Body of pancreas (tissue), 4 donors: ENCODE data around the gene PSMC5. TPM values are rescaled to one million over a fixed set of nuclear protein-coding genes. Genes with fewer than 3 reads are reported as not detected.
"Not testable (repeated sequence)": the region's sequence is repeated elsewhere in the genome, so short reads cannot be mapped to it uniquely, and the experiment has no call there.

Experiments
- ATAC-seq: fragments of 150-250 bp; one replicate; pipeline ENCODE4 v1.9.1; 2016
- DNase-seq, 4 donors: peaks; one replicate each; pipeline ENCODE4 v3.0.0-alpha.2; 2019
- H3K27ac ChIP-seq, 4 donors: fragments of 200-600 bp; sonication (generic); 1 replicate in 3 of 4; 2 replicates in 1 of 4; pipeline versions ENCODE4 v1.5.1 to v1.6.1; 2016 to 2019; ENCODE audit warnings: mild to moderate bottlenecking in 1 of 4, mixed read lengths in 1 of 4, moderate library complexity in 1 of 4
- H3K27me3 ChIP-seq, 2 donors: fragments of 200-600 bp; sonication (generic); one replicate each; pipeline ENCODE4 v1.6.0; 2016; ENCODE audit warnings: mild to moderate bottlenecking in 1 of 2
- H3K36me3 ChIP-seq, 2 donors: fragments of 200-600 bp; sonication (generic); replicated peaks in 1 of 2; 2 replicates each; pipeline ENCODE4 v1.5.1; 2016; ENCODE audit warnings: low read depth in 2 of 2; ENCODE audit not compliant: insufficient read depth in 1 of 2
- H3K4me1 ChIP-seq: fragments of 200-600 bp; sonication (generic); one replicate; pipeline ENCODE4 v1.6.0; 2016
- H3K4me3 ChIP-seq, 2 donors: fragments of 200-600 bp; sonication (generic); 1 replicate in 1 of 2; 2 replicates in 1 of 2; pipeline ENCODE4 v1.5.1; 2016 to 2019
- H3K9me3 ChIP-seq, 3 donors: fragments of 200-600 bp; sonication (generic); 1 replicate in 2 of 3; 2 replicates in 1 of 3; pipeline ENCODE4 v1.5.1; 2016
- POLR2A ChIP-seq, 3 donors: fragments of 450-650 bp; IDR thresholded peaks; one replicate each; pipeline ENCODE4 v1.6.1; 2016; ENCODE audit warnings: antibody characterized with exemption in 3 of 3, mild to moderate bottlenecking in 2 of 3
- WGBS, 2 donors: methylation state at CpG; one replicate each; pipeline ENCODE4 v1.1.5; 2017; 5-methylcytosine and 5-hydroxymethylcytosine counted together
- intact Hi-C: fragments of 100-400 bp; cut with DNase I; formaldehyde crosslinking; loops from one replicate; pipeline ENCODE4 v1.15.1; 2023
- total RNA-seq, 2 donors: library from RNA; depleted of rRNA; stranded (reverse); fragments of >200 nt; gene quantifications; one replicate each; pipeline ENCODE4 v1.1.0, GENCODE V29; 2016
- TF ChIP-seq, protein P1 (sequence below), 7 experiments: fragments of 450-650 bp in 4 of 7; fragments of 200-600 bp in 3 of 7; sonication (generic) in 3 of 7; IDR thresholded peaks; one replicate each; pipeline ENCODE4 v1.5.1; 2016 to 2019; ENCODE audit warnings: antibody characterized with exemption in 7 of 7

The PSMC5 gene
- total RNA-seq, 2 donors from 2014 or later = 55.0 to 59.4 TPM

DNA sequence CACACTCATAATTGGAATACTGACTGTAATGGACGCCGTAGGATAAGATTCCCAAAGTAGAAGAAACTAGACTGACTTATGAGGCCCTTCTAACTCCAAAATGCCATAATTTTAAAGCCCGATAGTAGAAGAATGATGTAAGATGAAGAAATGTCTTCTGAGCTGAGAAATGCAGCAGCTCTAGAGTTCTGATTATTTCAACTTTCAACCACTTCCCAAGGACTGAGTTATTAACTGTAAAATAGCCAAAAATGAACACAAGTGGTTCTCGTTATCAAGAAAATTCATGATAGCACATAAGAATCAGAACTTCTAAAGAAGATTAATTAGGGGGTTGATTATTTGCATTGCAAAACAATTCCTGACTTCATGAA, 43.0 kb downstream of the PSMC5 start:
- 65 to 69% methylated on average over 4 of the region's 4 CpGs for WGBS, 2 donors
- not testable (repeated sequence) for ATAC-seq

DNA sequence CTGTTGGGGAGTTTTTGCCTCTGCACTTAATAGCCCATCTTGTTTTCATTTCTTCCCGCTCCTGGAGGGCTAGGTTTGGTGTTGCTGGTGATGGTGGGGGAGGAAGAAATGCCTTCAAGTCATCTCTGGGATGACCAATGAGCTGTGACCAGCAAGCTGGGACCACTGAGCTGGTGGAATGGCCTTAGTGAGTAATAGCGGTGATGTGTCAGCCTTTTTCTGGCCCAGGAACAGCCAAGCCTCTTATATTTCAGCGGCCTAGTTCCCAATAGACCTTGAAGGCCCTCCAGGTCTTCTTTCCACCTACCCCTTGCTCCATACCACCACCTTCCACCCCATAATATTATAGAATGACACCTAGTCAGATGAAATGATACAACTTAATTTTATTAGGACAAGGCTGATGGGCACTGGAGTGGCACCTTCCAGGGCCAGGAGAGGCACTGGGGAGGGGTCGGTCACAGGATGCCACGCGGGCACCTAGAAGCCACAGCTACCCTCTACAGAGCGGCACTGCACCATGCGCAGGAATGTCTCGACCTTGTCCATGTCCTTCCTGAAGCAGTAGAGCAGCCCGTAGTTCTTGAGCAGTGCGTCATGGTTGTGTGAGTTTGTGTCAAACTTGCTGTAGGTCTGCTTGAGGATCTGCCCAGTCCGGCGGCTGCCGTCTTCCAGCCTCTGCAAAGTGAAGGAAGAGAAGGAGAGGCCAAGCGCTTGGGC, 44.6 kb downstream of the PSMC5 start:
- ATAC-seq, H3K27me3 ChIP-seq, intact Hi-C loops, H3K9me3 ChIP-seq, H3K27ac ChIP-seq, H3K4me1 ChIP-seq, H3K4me3 ChIP-seq, H3K36me3 ChIP-seq, DNase-seq: not testable (repeated sequence)
- WGBS, 2 donors = 89 to 93% methylated on average over 13 to 14 of the region's 15 CpGs

More for the DNA sequence above, 43.0 kb downstream of the PSMC5 start:
- intact Hi-C loops, H3K36me3 ChIP-seq, H3K27ac ChIP-seq, H3K4me1 ChIP-seq, H3K27me3 ChIP-seq, H3K4me3 ChIP-seq, DNase-seq, H3K9me3 ChIP-seq: not testable (repeated sequence)

DNA sequence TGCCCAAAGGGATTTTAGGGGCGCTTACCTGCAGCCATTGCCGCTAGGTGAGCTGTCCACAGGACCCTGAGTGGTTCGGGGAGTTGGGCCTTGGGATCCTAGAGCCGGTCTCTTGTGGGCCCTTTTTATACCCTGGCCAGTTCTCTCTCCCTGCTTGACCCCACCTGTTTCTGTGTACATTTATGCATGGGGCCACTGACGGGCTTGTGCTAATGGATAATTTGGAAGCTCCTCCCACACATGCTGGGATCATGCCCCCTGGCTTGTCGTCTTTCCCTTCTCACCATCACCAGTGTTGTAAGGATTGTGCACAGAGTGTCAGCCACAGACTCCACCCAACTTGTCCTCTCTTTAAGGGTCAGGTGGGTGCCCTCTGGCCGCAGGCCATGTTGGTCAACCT, 46.3 kb downstream of the PSMC5 start, which contains the start of gene CSH2:
Gene CSH2, minus strand, starts transcription at position 101 of the 400 bp plus-strand sequence. Its CDS starts 63 bp downstream, at position 38.
- H3K27me3 ChIP-seq, H3K4me1 ChIP-seq, ATAC-seq, H3K36me3 ChIP-seq, H3K4me3 ChIP-seq, DNase-seq, H3K27ac ChIP-seq, intact Hi-C loops, H3K9me3 ChIP-seq: not testable (repeated sequence)
- 73 to 82% methylated on average over 2 of the region's 7 CpGs for whole genome bisulfite sequencing, 2 donors

DNA sequence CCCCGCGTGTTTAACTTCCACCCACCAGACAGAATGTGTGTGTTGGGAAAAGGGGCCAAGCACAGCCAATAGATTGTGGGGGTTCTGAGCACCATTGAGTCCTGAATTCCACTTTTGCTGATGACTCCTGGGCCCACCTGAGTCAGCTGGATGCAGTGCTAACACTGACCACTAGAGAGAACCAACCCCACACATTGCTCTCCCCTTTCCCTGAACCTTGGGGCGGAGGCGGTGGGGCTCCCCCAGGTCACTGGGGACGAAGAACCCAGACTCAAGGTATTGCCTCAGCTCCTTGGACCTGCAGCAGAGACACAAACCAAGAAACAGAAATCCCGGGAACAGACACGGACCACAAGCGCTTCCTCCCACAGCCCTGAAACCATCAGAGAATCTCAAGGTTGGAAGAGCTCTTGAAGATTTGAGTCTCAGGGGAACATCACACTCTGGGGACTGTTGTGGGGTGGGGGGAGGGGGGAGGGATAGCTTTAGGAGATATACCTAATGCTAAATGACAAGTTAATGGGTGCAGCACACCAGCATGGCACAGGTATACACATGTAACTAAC, 46.9 kb downstream of the PSMC5 start:
- H3K9me3 ChIP-seq, DNase-seq, H3K4me1 ChIP-seq, H3K36me3 ChIP-seq, H3K4me3 ChIP-seq, H3K27ac ChIP-seq, H3K27me3 ChIP-seq, ATAC-seq, intact Hi-C loops: not testable (repeated sequence)
- WGBS, 2 donors = 74 to 97% methylated on average over 3 to 5 of the region's 8 CpGs

DNA sequence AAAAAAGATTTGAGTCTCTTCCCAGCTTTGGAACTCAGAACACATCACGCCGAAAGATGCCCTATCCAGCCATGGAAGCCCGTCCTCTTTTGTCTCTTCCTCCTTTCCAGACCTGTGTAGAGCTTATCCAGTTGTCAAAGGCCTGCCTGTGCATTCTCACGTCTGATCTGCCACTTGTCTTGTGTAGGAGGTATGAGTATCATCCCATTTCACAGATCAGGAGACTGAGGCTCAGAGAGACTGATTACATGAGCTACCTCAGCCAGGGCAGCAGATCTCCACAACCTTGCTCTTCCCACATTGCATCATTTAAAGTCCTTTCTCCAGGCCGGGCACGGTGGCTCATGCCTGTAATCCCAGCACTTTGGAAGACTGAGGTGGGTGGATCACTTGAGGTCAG, 47.5 kb downstream of the PSMC5 start:
- H3K27ac ChIP-seq, H3K4me3 ChIP-seq, H3K36me3 ChIP-seq, ATAC-seq, H3K4me1 ChIP-seq, intact Hi-C loops, H3K27me3 ChIP-seq, H3K9me3 ChIP-seq, DNase-seq: not testable (repeated sequence)
- WGBS, 2 donors = 63 to 76% methylated on average over 4 to 6 of the region's 6 CpGs

DNA sequence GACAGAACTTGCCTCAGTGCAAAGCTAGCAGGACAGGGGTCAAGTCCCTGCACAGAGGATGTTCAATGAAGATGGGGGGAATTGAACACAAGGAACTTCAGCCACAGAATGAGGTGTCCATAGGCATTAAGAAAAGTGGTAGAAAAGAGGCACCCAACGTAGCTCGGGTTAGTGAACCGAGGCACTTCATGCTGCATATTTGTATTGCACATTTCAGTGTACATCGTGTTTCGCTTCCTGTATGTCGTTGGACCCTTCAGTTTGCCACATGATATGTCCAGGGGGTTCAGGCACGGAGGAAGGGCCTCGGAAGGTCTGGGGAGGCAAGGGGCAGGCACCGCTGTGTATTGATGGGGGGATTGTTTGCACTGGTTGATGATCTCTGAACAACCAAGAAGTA, 51.2 kb downstream of the PSMC5 start:
- H3K27me3 ChIP-seq, H3K4me3 ChIP-seq, DNase-seq, H3K27ac ChIP-seq, ATAC-seq, H3K9me3 ChIP-seq, H3K4me1 ChIP-seq, H3K36me3 ChIP-seq, intact Hi-C loops: not testable (repeated sequence)
- 69 to 79% methylated on average over 9 of the region's 9 CpGs for WGBS, 2 donors

DNA sequence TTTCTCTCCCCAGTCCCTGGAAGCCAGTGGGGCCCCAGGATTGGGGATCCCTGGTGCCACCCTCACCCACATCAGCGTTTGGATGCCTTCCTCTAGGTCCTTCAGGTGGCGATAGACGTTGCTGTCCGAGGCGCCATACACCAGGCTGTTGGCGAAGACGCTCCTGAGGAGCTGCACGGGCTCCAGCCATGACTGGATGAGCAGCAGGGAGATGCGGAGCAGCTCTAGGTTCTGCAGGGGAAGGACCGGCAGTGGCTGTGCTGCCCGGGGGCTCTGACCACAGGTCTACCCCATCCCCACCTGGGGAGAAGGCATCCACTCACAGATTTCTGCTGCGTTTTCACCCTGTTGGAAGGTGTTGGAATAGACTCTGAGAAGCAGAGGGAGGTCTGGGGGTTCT, 53.5 kb downstream of the PSMC5 start:
- intact Hi-C loops = no loop called here

DNA sequence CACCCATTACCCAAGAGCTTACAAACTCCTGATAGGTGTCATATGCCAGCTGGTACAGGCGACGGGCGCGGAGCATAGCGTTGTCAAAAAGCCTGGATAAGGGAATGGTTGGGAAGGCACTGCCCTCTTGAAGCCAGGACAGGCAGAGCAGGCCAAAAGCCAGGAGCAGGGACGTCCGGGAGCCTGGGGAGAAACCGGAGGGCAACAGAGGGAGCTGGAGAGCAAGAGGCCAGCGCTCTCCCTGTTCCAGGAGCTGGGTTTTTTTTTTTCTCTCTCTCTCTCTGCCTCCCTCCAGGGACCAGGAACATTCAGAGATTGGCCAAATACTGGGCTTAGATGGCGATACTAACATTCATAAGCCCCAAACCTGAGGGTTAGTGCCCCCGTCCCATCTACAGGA, 54.1 kb downstream of the PSMC5 start:
- H3K4me1 ChIP-seq, H3K4me3 ChIP-seq, H3K27ac ChIP-seq, H3K27me3 ChIP-seq, H3K9me3 ChIP-seq, ATAC-seq, H3K36me3 ChIP-seq, intact Hi-C loops: not testable (repeated sequence)
- DNase-seq = peak in 2 of 4 donors; percentile 13 to 24
- 49 to 59% methylated on average over 8 to 11 of the region's 11 CpGs for WGBS, 2 donors

More for the DNA sequence above, 53.5 kb downstream of the PSMC5 start:
- no peaks in the 10 kb centered on the region for H3K9me3 ChIP-seq
- DNase-seq = no peak
- no peak for ATAC-seq
- 80 to 81% methylated on average over 6 to 8 of the region's 12 CpGs for WGBS, 2 donors
- no peaks in the 10 kb centered on the region for H3K36me3 ChIP-seq
- H3K4me3 ChIP-seq = no peak overlapping the region
- H3K4me1 ChIP-seq = no peaks in the 10 kb centered on the region
- no peak overlapping the region for H3K27ac ChIP-seq
- no peak for TF ChIP-seq POLR2A (IDR thresholded peaks at IDR 0.05)
- TF ChIP-seq, protein P1, sequence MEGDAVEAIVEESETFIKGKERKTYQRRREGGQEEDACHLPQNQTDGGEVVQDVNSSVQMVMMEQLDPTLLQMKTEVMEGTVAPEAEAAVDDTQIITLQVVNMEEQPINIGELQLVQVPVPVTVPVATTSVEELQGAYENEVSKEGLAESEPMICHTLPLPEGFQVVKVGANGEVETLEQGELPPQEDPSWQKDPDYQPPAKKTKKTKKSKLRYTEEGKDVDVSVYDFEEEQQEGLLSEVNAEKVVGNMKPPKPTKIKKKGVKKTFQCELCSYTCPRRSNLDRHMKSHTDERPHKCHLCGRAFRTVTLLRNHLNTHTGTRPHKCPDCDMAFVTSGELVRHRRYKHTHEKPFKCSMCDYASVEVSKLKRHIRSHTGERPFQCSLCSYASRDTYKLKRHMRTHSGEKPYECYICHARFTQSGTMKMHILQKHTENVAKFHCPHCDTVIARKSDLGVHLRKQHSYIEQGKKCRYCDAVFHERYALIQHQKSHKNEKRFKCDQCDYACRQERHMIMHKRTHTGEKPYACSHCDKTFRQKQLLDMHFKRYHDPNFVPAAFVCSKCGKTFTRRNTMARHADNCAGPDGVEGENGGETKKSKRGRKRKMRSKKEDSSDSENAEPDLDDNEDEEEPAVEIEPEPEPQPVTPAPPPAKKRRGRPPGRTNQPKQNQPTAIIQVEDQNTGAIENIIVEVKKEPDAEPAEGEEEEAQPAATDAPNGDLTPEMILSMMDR (IDR thresholded peaks at IDR 0.05) = no peak
- no peaks in the 10 kb centered on the region for H3K27me3 ChIP-seq

Other genes with a start within 250 kb of the PSMC5 start
- 10 to 100 TPM in 1 of 2 donors, 1 to 10 TPM in 1; 9.3 to 10.5 TPM for gene TACO1, start 226.5 kb upstream of the PSMC5 start, total RNA-seq
- gene MAP3K3, start 205.0 kb upstream of the PSMC5 start, total RNA-seq = 10 to 100 TPM; 21.0 to 33.3 TPM
- 1 to 10 TPM; 4.9 to 9.6 TPM for gene LIMD2, start 127.3 kb upstream of the PSMC5 start, total RNA-seq
- gene STRADA, start 85.6 kb upstream of the PSMC5 start, total RNA-seq = 10 to 100 TPM; 25.4 to 26.7 TPM
- gene CCDC47, start 53.8 kb upstream of the PSMC5 start, total RNA-seq = 10 to 100 TPM; 42.2 to 56.8 TPM
- 100 to 1,000 TPM; 114 to 116 TPM for gene DDX42, start 53.3 kb upstream of the PSMC5 start, total RNA-seq
- gene FTSJ3, start 232 bp downstream of the PSMC5 start, total RNA-seq = 10 to 100 TPM; 22.7 to 30.9 TPM
- 10 to 100 TPM; 75.8 to 87.9 TPM for gene SMARCD2, start 15.3 kb downstream of the PSMC5 start, total RNA-seq
- gene CSH2, start 46.2 kb downstream of the PSMC5 start, total RNA-seq = not detected
- not detected for gene GH2, start 54.5 kb downstream of the PSMC5 start, total RNA-seq
- gene CSH1, start 69.1 kb downstream of the PSMC5 start, total RNA-seq = not detected
- not detected for gene CSHL1, start 83.8 kb downstream of the PSMC5 start, total RNA-seq
- gene GH1, start 91.4 kb downstream of the PSMC5 start, total RNA-seq = not detected
- gene CD79B, start 104.9 kb downstream of the PSMC5 start, total RNA-seq = not detected
- 1 to 10 TPM in 1 of 2 donors, under 1 TPM in 1; 0.26 to 1.3 TPM for gene SCN4A, start 145.5 kb downstream of the PSMC5 start, total RNA-seq
- 1 to 10 TPM in 1 of 2 donors, under 1 TPM in 1; 0.52 to 1.6 TPM for gene PRR29, start 170.9 kb downstream of the PSMC5 start, total RNA-seq
- gene ICAM2, start 193.2 kb downstream of the PSMC5 start, total RNA-seq = 10 to 100 TPM; 16.2 to 16.3 TPM